Stimulated activated CD8-positive, alpha-beta memory T cell treated with anti-CD3 and anti-CD28 coated beads, Interleukin-15, amount 100 ng/mL, for 1 hour (primary cell): ENCODE results near the gene SGPP2.
"Not testable (repeated sequence)": the region's sequence is repeated elsewhere in the genome, so short reads cannot be mapped to it uniquely, and the experiment has no call there.

ENCODE experiments used
- DNase-seq: peaks from one replicate; pipeline ENCODE4 v3.0.0-alpha.2; 2020; ENCODE audit warnings: low read depth

The SGPP2 gene

GRCh38 chr2:222427646-222428301 lies 3.4 kb downstream of the SGPP2 start:
- no peak for DNase-seq

GRCh38 chr2:222430071-222430470 lies 5.7 kb downstream of the SGPP2 start:
- DNase-seq = no peak

GRCh38 chr2:222430681-222431080 lies 6.3 kb downstream of the SGPP2 start:
- DNase-seq = no peak

GRCh38 chr2:222431869-222432268 lies 7.5 kb downstream of the SGPP2 start:
- DNase-seq = no peak

GRCh38 chr2:222433332-222434173 lies 9.2 kb downstream of the SGPP2 start:
- no peak for DNase-seq

GRCh38 chr2:222434204-222434603 lies 9.9 kb downstream of the SGPP2 start:
- DNase-seq = no peak

GRCh38 chr2:222435400-222436039 lies 11.2 kb downstream of the SGPP2 start:
- DNase-seq = not testable (repeated sequence)

- DNase-seq = no peak
Observed at GRCh38 chr2:222436040-222436413, 11.7 kb downstream of the SGPP2 start.

- DNase-seq = no peak
Observed at GRCh38 chr2:222439692-222440091, 15.3 kb downstream of the SGPP2 start.

GRCh38 chr2:222440673-222441422 lies 16.5 kb downstream of the SGPP2 start:
- no peak for DNase-seq

- no peak for DNase-seq
Observed at GRCh38 chr2:222442665-222443064, 18.3 kb downstream of the SGPP2 start.

GRCh38 chr2:222445227-222445626 lies 20.9 kb downstream of the SGPP2 start:
- no peak for DNase-seq

- no peak for DNase-seq
Observed at GRCh38 chr2:222447131-222447530, 22.8 kb downstream of the SGPP2 start.

GRCh38 chr2:222448748-222449181 lies 24.4 kb downstream of the SGPP2 start:
- DNase-seq = no peak

- no peak for DNase-seq
Observed at GRCh38 chr2:222450021-222450420, 25.7 kb downstream of the SGPP2 start.

- no peak for DNase-seq
Observed at GRCh38 chr2:222451224-222451674, 26.9 kb downstream of the SGPP2 start.

GRCh38 chr2:222452422-222452950 lies 28.1 kb downstream of the SGPP2 start:
- no peak for DNase-seq

GRCh38 chr2:222456479-222457077 lies 32.2 kb downstream of the SGPP2 start:
- no peak for DNase-seq

GRCh38 chr2:222459983-222460382 lies 35.6 kb downstream of the SGPP2 start:
- DNase-seq = no peak

- DNase-seq = no peak
Observed at GRCh38 chr2:222465746-222466145, 41.4 kb downstream of the SGPP2 start.

GRCh38 chr2:222468346-222468745 lies 44.0 kb downstream of the SGPP2 start:
- DNase-seq = no peak
